SKM-1 (cell line): Measurements from ENCODE around the gene ORAI2.
"Not testable (repeated sequence)": the region's sequence is repeated elsewhere in the genome, so short reads cannot be mapped to it uniquely, and the experiment has no call there.

ENCODE experiments used
- DNase-seq: peaks from one replicate; lab custom pipeline; 2025; ENCODE audit not compliant: unreplicated experiment; lab: John Stamatoyannopoulos, UW

The ORAI2 gene

DNA sequence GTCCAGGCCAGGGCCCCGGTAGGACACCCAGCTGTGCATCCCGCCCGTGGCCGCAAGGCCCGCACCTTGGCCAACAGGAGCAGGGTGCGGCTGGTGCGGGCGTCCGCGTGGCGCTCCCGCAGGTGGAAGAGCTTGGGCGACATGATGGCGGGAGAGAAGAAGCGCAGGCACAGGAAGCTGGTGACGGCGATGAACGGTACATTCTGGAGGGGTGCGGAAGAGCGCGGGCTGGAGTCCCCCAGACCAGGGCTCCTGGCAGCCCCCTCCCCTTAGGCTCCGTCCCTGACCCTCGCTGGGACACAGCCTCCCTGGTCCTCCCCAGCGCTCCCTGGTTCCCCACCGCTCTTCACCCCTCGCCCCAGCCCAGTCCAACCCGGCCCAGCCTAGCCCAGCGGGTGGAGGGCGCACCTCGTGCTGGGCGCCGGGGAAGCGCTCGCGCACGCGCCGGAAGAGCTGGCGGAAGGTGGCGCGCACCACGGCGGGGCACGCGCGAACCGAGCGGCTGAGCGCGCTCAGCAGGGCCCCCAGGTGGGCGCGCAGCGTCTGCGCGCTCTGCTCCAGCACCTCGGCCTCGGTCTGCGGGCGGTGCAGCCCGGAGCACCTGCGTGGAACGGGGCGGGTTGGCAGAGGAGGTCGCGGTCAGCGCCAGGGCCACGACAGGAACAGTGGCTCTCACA lies 61.2 kb downstream of the ORAI2 start:
- not testable (repeated sequence) for DNase-seq

GRCh38 chr7:102496861-102497260 lies 63.5 kb downstream of the ORAI2 start:
- DNase-seq, result not testable (repeated sequence)

DNA sequence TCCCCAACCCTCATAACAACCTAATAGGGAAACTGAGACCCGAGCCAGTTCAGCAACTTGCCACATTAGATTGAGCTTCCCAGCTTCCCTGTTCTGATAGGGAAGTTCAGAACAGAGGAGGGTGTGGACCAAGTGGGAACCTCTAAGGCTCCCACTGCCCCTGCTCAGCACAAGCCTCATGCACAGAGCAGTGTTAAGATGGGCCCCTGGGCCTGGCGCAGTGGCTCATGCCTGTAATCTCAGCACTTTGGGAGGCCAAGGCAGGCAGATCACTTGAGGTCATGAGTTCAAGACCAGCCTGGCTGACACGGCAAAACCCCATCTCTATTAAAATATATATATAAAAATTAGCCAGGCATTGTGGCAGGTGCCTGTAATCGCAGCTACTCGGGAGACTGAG lies 63.9 kb downstream of the ORAI2 start:
- not testable (repeated sequence) for DNase-seq

DNA sequence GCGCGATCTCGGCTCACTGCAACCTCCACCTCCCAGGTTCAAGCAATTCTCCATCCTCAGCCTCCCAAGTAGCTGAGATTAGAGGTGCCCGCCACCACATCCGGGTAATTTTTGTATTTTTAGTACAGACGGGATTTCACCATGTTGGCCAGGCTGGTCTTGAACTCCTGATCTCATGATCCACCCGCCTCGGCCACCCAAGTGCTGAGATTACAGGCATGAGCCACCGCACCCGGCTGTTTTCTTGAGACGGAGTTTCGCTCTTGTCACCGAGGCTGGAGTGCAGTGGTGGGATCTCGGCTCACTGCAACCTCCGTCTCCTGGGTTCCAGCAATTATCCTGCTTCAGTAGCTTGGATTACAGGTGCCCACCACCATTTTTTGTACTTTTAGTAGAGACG lies 64.9 kb downstream of the ORAI2 start:
- DNase-seq, result not testable (repeated sequence)

- not testable (repeated sequence) for DNase-seq
Measured at GRCh38 chr7:102503141-102503540, 69.8 kb downstream of the ORAI2 start.

- DNase-seq, result not testable (repeated sequence)
Measured at GRCh38 chr7:102505298-102506185, 72.2 kb downstream of the ORAI2 start.
